ENCODE measurements around the gene NPTXR.

Gene NPTXR

GRCh38 chr22:38850941-38851849, 7.4 kb upstream of the NPTXR start:
- DNase-seq = no peak

- DNase-seq = no peak
Measured at GRCh38 chr22:38850399-38850798, 6.6 kb upstream of the NPTXR start.

GRCh38 chr22:38849811-38850210, 6.0 kb upstream of the NPTXR start:
- DNase-seq = no peak

GRCh38 chr22:38846412-38846811, 2.6 kb upstream of the NPTXR start:
- no peak for DNase-seq

- DNase-seq = no peak
Measured at GRCh38 chr22:38845004-38845740, 1.3 kb upstream of the NPTXR start.

- no peak for DNase-seq
Measured at GRCh38 chr22:38844315-38845003, 631 bp upstream of the NPTXR start.

- peak; percentile 21 for DNase-seq
Measured at GRCh38 chr22:38843201-38843656, 599 bp downstream of the NPTXR start.

- DNase-seq = no peak
Measured at GRCh38 chr22:38842512-38843200, 1.2 kb downstream of the NPTXR start.

GRCh38 chr22:38841635-38842034, 2.2 kb downstream of the NPTXR start:
- DNase-seq = no peak

- DNase-seq = no peak
Measured at GRCh38 chr22:38841211-38841610, 2.6 kb downstream of the NPTXR start.

GRCh38 chr22:38840129-38840528, 3.7 kb downstream of the NPTXR start:
- DNase-seq = no peak

GRCh38 chr22:38839686-38840085, 4.1 kb downstream of the NPTXR start:
- DNase-seq = no peak

- DNase-seq = no peak
Measured at GRCh38 chr22:38837414-38837928, 6.4 kb downstream of the NPTXR start.

GRCh38 chr22:38835888-38836301, 7.9 kb downstream of the NPTXR start:
- no peak for DNase-seq

GRCh38 chr22:38834991-38835390, 8.8 kb downstream of the NPTXR start:
- DNase-seq = no peak

- no peak for DNase-seq
Measured at GRCh38 chr22:38834215-38834953, 9.4 kb downstream of the NPTXR start.

GRCh38 chr22:38833061-38833460, 10.8 kb downstream of the NPTXR start:
- no peak for DNase-seq

- DNase-seq = no peak
Measured at GRCh38 chr22:38832005-38832978, 11.5 kb downstream of the NPTXR start.

- no peak for DNase-seq
Measured at GRCh38 chr22:38831166-38831945, 12.5 kb downstream of the NPTXR start.

- no peak for DNase-seq
Measured at GRCh38 chr22:38830845-38831108, 13.1 kb downstream of the NPTXR start.

Data from NCI-H774 (cell line).